SK-N-SH treated with all-trans-retinoic acid at 6 μM for 48 hours (cell line): ENCODE measurements around the gene EIF2B5.

Experiments used
- ATAC-seq: fragments of 200-7000 bp; cut with Tn5 transposase; 3 replicates; pipeline ENCODE4 v1.9.1; 2020; ENCODE audit warnings: mild to moderate bottlenecking, moderate library complexity
- CSDC2 ChIP-seq: fragments of 250-450 bp; sonication (Bioruptor Pico); IDR thresholded peaks from 2 replicates; pipeline ENCODE4 v1.5.0; 2020; ENCODE audit warnings: mild to moderate bottlenecking, moderate library complexity
- ISL1 ChIP-seq: fragments of 250-450 bp; sonication (Bioruptor Pico); IDR thresholded peaks from 2 replicates; pipeline ENCODE4 v2.1.2; 2022; ENCODE audit warnings: mild to moderate bottlenecking, moderate library complexity
- OSR1 ChIP-seq: fragments of 250-450 bp; sonication (Bioruptor Pico); IDR thresholded peaks from 2 replicates; pipeline ENCODE4 v1.8.0; 2022; ENCODE audit warnings: moderate library complexity, mild to moderate bottlenecking, inconsistent platforms
- PATZ1 ChIP-seq: fragments of 250-450 bp; sonication (Bioruptor Pico); IDR thresholded peaks from 2 replicates; pipeline ENCODE4 v1.8.0; 2020; ENCODE audit warnings: mild to moderate bottlenecking, moderate library complexity, borderline replicate concordance
- POU6F1 ChIP-seq: fragments of 250-450 bp; sonication (Bioruptor Pico); IDR thresholded peaks from 2 replicates; pipeline ENCODE4 v1.8.0; 2021; ENCODE audit warnings: low read depth, mild to moderate bottlenecking, moderate library complexity, borderline replicate concordance
- RARB ChIP-seq: fragments of 250-450 bp; sonication (Bioruptor Pico); IDR thresholded peaks from 2 replicates; pipeline ENCODE4 v1.8.0; 2021; ENCODE audit warnings: mild to moderate bottlenecking, moderate library complexity
- SNAI2 ChIP-seq: fragments of 250-450 bp; sonication (Bioruptor Pico); IDR thresholded peaks from 2 replicates; pipeline ENCODE4 v1.5.0; 2020; ENCODE audit warnings: mild to moderate bottlenecking, moderate library complexity
- TCF4 ChIP-seq: fragments of 250-450 bp; sonication (Bioruptor Pico); IDR thresholded peaks from 2 replicates; pipeline ENCODE4 v1.8.0; 2021; ENCODE audit warnings: mild to moderate bottlenecking, moderate library complexity, borderline replicate concordance
- ZC3H10 ChIP-seq: fragments of 250-450 bp; sonication (Bioruptor Pico); IDR thresholded peaks from 2 replicates; pipeline ENCODE4 v1.5.1; 2021; ENCODE audit warnings: mild to moderate bottlenecking, moderate library complexity
- ZFP3 ChIP-seq: fragments of 250-450 bp; sonication (Bioruptor Pico); IDR thresholded peaks from 2 replicates; pipeline ENCODE4 v1.5.0; 2020; ENCODE audit warnings: mild to moderate bottlenecking, moderate library complexity
- ZFP30 ChIP-seq: fragments of 450-650 bp; formaldehyde crosslinking; IDR thresholded peaks from 2 replicates; pipeline ENCODE4 v1.5.0; 2022; ENCODE audit warnings: mild to moderate bottlenecking, moderate library complexity
- ZNF565 ChIP-seq: fragments of 450-650 bp; formaldehyde crosslinking; conservative IDR thresholded peaks from 2 replicates; pipeline ENCODE4 v1.5.0; 2020; ENCODE audit warnings: low read depth, mild to moderate bottlenecking, moderate library complexity
- ZNF70 ChIP-seq: fragments of 450-650 bp; formaldehyde crosslinking; IDR thresholded peaks from 2 replicates; pipeline ENCODE4 v1.5.0; 2020; ENCODE audit warnings: mild to moderate bottlenecking, moderate library complexity
- TF ChIP-seq, protein P1 (sequence below): fragments of 250-450 bp; sonication (Bioruptor Pico); IDR thresholded peaks from 2 replicates; pipeline ENCODE4 v1.5.0; 2020; ENCODE audit warnings: mild to moderate bottlenecking, moderate library complexity
- TF ChIP-seq, protein P2 (sequence below): fragments of 250-450 bp; sonication (Bioruptor Pico); IDR thresholded peaks from 2 replicates; pipeline ENCODE4 v1.5.1; 2020; ENCODE audit warnings: low read depth, mild to moderate bottlenecking, moderate library complexity

EIF2B5 gene

GRCh38 chr3:184169896-184170875 lies 35.0 kb downstream of the EIF2B5 start:
- ATAC-seq: no peak
- TF ChIP-seq ISL1 (CRISPR knock-in tag) (no peak), SNAI2 (no peak), ZFP30 (no peak), POU6F1 (CRISPR knock-in tag) (no peak), ZNF70 (no peak), ZNF565 (CRISPR knock-in tag) (no peak), ZFP3 (no peak), TCF4 (CRISPR knock-in tag) (no peak)
- TF ChIP-seq, protein P1, sequence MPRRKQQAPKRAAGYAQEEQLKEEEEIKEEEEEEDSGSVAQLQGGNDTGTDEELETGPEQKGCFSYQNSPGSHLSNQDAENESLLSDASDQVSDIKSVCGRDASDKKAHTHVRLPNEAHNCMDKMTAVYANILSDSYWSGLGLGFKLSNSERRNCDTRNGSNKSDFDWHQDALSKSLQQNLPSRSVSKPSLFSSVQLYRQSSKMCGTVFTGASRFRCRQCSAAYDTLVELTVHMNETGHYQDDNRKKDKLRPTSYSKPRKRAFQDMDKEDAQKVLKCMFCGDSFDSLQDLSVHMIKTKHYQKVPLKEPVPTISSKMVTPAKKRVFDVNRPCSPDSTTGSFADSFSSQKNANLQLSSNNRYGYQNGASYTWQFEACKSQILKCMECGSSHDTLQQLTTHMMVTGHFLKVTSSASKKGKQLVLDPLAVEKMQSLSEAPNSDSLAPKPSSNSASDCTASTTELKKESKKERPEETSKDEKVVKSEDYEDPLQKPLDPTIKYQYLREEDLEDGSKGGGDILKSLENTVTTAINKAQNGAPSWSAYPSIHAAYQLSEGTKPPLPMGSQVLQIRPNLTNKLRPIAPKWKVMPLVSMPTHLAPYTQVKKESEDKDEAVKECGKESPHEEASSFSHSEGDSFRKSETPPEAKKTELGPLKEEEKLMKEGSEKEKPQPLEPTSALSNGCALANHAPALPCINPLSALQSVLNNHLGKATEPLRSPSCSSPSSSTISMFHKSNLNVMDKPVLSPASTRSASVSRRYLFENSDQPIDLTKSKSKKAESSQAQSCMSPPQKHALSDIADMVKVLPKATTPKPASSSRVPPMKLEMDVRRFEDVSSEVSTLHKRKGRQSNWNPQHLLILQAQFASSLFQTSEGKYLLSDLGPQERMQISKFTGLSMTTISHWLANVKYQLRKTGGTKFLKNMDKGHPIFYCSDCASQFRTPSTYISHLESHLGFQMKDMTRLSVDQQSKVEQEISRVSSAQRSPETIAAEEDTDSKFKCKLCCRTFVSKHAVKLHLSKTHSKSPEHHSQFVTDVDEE (CRISPR knock-in tag): no peak

DNA sequence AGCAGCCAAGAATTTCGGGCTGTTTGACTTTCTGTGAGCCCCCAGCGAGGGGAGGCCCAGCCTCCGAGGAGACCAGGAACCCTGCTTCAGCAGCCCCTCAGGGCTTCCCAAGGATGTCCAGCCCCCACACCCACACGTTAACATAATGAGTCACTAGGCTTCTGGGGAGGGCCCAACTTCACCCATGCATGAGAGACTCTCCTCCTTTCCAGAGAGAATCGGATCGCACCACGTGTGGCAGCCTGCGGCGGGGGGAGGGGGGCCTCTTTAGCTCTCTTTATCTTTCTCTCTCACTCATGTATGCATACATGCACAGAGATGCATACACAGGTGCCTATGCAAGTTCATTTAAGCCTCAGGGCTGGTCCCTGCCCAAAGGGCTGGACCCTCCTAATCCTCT lies 36.4 kb downstream of the EIF2B5 start:
- no peak for ATAC-seq
- no peak for TF ChIP-seq ZFP30
- no peak for TF ChIP-seq ZNF70
- no peak for TF ChIP-seq CSDC2
- TF ChIP-seq, protein P2, sequence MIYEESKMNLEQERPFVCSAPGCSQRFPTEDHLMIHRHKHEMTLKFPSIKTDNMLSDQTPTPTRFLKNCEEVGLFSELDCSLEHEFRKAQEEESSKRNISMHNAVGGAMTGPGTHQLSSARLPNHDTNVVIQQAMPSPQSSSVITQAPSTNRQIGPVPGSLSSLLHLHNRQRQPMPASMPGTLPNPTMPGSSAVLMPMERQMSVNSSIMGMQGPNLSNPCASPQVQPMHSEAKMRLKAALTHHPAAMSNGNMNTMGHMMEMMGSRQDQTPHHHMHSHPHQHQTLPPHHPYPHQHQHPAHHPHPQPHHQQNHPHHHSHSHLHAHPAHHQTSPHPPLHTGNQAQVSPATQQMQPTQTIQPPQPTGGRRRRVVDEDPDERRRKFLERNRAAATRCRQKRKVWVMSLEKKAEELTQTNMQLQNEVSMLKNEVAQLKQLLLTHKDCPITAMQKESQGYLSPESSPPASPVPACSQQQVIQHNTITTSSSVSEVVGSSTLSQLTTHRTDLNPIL: no peak
- TF ChIP-seq, all 23 proteins: peak for 0

- TF ChIP-seq ZFP3 (no peak), RARB (no peak), CSDC2 (no peak), OSR1 (CRISPR knock-in tag) (no peak), ZC3H10 (CRISPR knock-in tag) (no peak), POU6F1 (CRISPR knock-in tag) (no peak)
- TF ChIP-seq, protein P2: no peak
- ATAC-seq: no peak
These were observed 37.7 kb downstream of the EIF2B5 start for GRCh38 chr3:184172681-184173373.

DNA sequence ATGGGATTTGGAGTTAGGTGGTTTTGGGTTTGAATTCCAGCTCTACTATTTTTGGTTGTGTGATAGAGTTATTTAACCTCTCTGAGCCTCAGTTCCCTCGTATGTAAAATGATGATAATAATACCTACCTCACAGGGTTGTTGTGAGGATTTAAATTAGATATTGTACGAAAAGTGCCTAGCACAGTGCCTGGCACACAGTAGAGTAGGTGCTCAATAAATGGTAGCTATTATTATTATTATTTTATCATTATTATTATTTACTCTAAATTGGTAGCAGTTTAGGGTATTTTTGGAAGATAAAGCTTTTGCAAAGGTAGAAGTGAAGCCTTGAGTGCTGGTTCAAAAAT lies 38.2 kb downstream of the EIF2B5 start:
- no peak for ATAC-seq
- TF ChIP-seq, protein P1 (CRISPR knock-in tag): no peak
- TF ChIP-seq PATZ1 (CRISPR knock-in tag): no peak
- no peak for TF ChIP-seq CSDC2
- TF ChIP-seq OSR1 (CRISPR knock-in tag): no peak
- TF ChIP-seq ZNF565 (CRISPR knock-in tag): no peak
